ENCODE results near the gene SYPL2. TPM values are rescaled to one million over a fixed set of nuclear protein-coding genes. Genes with fewer than 3 reads are reported as not detected.

Gene SYPL2
- polyA plus RNA-seq, 1 donor, result 0.60 TPM

DNA sequence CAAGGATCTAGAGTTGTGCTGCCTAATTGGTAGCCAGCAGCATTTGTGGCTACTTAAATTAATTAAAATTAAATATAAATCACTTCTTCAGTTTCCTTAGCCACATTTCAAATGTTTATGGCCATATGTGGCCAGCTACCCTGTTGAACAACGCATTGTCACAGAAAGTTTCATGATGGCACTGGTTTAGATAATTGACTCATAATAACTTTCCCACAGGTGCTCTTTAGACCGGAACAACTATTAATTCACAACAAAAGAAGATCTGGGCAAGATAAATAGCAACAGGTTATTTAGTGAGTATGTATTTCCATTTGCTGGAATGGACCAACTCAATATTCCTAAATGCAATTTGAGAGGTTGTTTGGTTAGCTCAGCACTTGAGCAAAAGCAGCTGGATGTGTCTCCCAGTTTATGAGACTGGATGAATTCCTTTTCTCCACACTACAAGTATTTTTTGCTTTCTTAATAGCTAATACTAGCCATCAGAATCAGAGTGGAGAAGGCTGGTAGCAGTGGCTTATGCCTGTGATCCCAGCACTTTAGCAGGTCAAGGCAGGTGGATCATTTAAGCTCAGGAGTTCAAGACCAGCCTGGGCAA, 46.9 kb downstream of the SYPL2 start:
- no CpG with 5 or more reads among the region's 2 CpGs for WGBS (ENCODE audit: insufficient coverage, low lambda C conversion rate)

DNA sequence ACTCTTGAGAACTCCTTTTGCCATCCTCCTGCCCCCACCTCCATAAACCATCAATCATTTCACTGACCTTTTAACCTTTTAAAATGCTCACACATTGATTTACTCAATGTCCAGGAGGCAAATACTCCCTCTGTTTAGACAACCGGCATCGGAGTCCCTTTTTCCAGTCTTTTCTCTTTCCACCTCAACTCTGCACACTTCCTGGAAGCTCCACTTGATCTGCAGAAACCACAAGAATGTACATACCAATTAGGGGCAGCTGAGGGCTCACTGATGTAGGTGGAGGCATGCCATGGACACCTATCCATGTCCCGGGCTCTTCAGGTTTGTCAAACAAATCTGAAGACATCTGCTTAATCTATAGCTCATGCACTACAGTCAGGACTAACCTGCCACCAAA, 48.5 kb downstream of the SYPL2 start:
- Histone ChIP-seq H3K27ac (ENCODE audit: low read length) (no peak overlapping the region), H3K4me1 (ENCODE audit: control insufficient read depth, insufficient read depth, low read length) (peaks cover 12% of the 10 kb centered on the region), H3K27me3 (ENCODE audit: control insufficient read depth, insufficient read depth, low read length) (peaks cover 5% of the 10 kb centered on the region), H3K36me3 (ENCODE audit: control insufficient read depth, insufficient read depth, low read length) (no peaks in the 10 kb centered on the region), H3K4me3 (ENCODE audit: low read length) (no peak overlapping the region), H3K9me3 (ENCODE audit: control insufficient read depth, low read depth, low read length) (no peaks in the 10 kb centered on the region)
- no peak for DNase-seq
- WGBS (ENCODE audit: insufficient coverage, low lambda C conversion rate), result no CpG with 5 or more reads among the region's 3 CpGs

More for the DNA sequence above, 46.9 kb downstream of the SYPL2 start:
- no peaks in the 10 kb centered on the region for H3K9me3 ChIP-seq (ENCODE audit: control insufficient read depth, low read depth, low read length)
- H3K36me3 ChIP-seq (ENCODE audit: control insufficient read depth, insufficient read depth, low read length), result no peaks in the 10 kb centered on the region
- no peak overlapping the region for H3K4me3 ChIP-seq (ENCODE audit: low read length)
- no peak overlapping the region for H3K27ac ChIP-seq (ENCODE audit: low read length)
- H3K27me3 ChIP-seq (ENCODE audit: control insufficient read depth, insufficient read depth, low read length), result peaks cover 5% of the 10 kb centered on the region
- DNase-seq, result no peak
- peaks cover 13% of the 10 kb centered on the region for H3K4me1 ChIP-seq (ENCODE audit: control insufficient read depth, insufficient read depth, low read length)

DNA sequence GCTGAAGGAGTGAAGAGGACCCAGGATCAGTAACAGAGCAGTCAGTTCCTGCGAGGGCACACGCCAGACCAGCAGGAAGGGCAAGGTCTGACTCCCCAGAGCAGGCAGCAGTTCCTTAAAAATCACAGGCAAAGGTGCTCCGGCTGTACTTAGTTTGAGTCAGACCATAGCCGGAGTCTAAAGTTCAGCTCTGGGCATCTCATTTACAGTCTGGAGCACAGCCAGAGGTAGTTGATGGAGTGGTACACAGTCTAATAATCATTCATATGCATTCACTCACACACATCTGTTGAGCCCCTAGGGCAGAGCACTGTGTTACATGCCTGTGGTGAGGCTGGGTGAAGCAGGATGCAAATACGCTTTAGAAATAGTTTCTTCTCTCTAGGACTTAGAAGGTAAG, 50.5 kb downstream of the SYPL2 start:
- Histone ChIP-seq H3K9me3 (ENCODE audit: control insufficient read depth, low read depth, low read length) (no peaks in the 10 kb centered on the region), H3K27me3 (ENCODE audit: control insufficient read depth, insufficient read depth, low read length) (peaks cover 10% of the 10 kb centered on the region), H3K4me1 (ENCODE audit: control insufficient read depth, insufficient read depth, low read length) (peaks cover 8% of the 10 kb centered on the region), H3K4me3 (ENCODE audit: low read length) (no peak overlapping the region), H3K36me3 (ENCODE audit: control insufficient read depth, insufficient read depth, low read length) (no peaks in the 10 kb centered on the region), H3K27ac (ENCODE audit: low read length) (no peak overlapping the region)
- DNase-seq, result peak; percentile 55 to 87
- WGBS (ENCODE audit: insufficient coverage, low lambda C conversion rate), result no CpG with 5 or more reads among the region's 5 CpGs

DNA sequence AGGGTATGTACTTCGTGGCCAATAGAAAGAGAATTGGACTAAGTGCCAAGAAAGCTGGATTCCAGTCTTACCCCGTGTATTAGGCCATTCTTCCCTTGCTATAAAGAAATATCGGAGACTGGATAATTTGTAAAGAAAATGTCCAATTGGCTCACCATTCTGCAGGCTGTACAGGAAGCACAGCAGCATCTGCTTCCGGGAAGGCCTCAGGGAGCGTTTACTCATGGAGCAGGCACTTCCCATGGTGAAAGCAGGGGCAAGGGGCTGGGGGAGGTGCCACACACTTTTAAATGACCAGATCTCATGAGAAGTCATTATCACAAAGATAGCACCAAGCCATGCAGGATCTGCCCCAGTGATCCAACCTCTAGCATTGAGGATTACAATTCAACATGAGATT, 51.0 kb downstream of the SYPL2 start:
- no CpG with 5 or more reads among the region's 5 CpGs for WGBS (ENCODE audit: insufficient coverage, low lambda C conversion rate)
- Histone ChIP-seq H3K9me3 (ENCODE audit: control insufficient read depth, low read depth, low read length) (no peaks in the 10 kb centered on the region), H3K36me3 (ENCODE audit: control insufficient read depth, insufficient read depth, low read length) (no peaks in the 10 kb centered on the region), H3K4me1 (ENCODE audit: control insufficient read depth, insufficient read depth, low read length) (peaks cover 8% of the 10 kb centered on the region), H3K27ac (ENCODE audit: low read length) (no peak overlapping the region), H3K4me3 (ENCODE audit: low read length) (no peak overlapping the region), H3K27me3 (ENCODE audit: control insufficient read depth, insufficient read depth, low read length) (peaks cover 14% of the 10 kb centered on the region)
- DNase-seq, result no peak

DNA sequence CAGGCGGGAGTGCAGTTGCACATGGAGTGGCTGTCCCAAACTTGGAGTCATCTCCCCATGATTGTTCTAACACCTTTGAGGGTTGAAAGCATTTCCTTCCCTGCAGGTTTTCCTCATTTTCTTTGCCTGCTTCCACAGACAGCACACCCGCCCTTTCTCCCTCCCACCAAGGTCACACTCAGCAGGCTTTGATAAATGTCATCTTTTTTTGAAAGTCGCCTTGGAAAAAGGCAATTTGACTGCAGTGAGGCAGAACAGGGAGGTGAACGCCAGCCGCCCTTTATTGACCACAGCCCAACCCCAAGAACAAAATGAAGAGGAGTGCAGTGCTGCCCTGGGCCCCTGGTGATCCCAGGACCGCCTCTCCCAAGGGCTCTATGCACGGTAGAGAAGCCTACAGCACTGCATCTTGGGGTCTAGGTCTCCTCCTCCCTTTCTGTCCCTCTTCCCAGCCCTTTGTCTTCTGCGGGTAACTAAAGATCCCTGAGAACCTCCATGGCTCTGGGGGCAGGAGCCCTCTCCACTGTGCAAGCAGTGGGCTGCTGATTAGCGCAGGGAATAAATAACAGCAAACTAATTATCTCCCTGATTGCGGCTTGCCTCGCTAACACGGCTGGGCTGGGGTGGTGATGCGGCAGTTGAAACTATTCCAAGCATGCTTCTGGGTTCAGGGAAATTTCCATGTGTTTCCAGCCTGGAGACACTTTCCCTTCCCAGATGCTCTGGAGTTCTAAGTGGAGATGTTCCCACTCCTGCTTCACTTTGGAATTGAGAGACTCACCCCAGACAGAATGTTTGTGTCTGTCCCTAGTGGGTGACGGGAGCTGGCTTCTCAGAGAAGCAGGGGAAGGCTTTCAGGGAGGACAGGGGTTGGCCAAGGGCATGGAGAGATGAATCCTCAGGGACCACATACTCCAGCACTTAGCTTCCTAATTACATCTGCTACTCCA, 54.9 kb downstream of the SYPL2 start:
- no peak overlapping the region for H3K27ac ChIP-seq (ENCODE audit: low read length)
- no peaks in the 10 kb centered on the region for H3K36me3 ChIP-seq (ENCODE audit: control insufficient read depth, insufficient read depth, low read length)
- peaks cover 14% of the 10 kb centered on the region for H3K27me3 ChIP-seq (ENCODE audit: control insufficient read depth, insufficient read depth, low read length)
- no peak overlapping the region for H3K4me3 ChIP-seq (ENCODE audit: low read length)
- H3K4me1 ChIP-seq (ENCODE audit: control insufficient read depth, insufficient read depth, low read length), result peaks cover 8% of the 10 kb centered on the region
- 50% methylated on average over 1 of the region's 14 CpGs for WGBS (ENCODE audit: insufficient coverage, low lambda C conversion rate)
- no peaks in the 10 kb centered on the region for H3K9me3 ChIP-seq (ENCODE audit: control insufficient read depth, low read depth, low read length)
- DNase-seq, result no peak

DNA sequence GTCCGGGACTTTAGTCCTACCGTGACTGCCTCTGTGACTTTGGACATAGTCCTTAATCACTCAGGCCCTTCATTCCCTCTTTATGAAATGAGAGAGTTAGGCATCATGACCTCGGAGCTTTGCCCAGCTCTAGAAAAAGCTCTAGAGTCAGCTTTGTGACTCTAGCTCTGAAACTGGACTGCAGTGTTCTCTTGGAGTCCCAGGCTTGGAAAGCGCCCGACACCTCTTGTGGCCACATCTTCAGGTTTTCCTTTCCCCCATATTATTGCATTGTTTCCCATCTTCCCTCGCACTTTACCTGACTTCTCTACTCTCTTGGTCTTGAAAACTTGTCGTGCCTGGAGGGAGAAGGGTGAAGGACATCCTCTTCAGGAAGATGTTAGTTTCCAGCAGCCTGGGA, 55.7 kb downstream of the SYPL2 start:
- no CpG with 5 or more reads among the region's 7 CpGs for WGBS (ENCODE audit: insufficient coverage, low lambda C conversion rate)
- H3K27ac ChIP-seq (ENCODE audit: low read length), result no peak overlapping the region

DNA sequence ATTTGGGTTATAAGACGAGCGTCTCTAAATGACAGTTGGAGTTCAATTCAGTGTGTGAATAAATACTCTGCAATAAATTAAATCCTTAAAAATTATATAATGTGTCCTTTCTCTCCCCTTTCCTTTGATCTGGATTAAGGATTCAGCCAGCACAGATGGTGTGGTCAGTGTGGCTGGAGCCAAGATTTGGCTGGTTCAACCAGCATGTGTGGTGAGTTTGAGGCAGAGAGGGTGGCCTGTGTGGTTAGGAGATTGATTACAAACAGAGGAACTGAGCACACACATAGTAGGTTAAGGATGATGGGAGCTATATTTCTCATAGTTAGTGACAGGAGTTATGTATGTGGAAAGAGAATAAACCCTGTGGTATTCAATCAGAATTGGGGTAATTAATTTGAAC, 57.4 kb downstream of the SYPL2 start:
- no peaks in the 10 kb centered on the region for H3K36me3 ChIP-seq (ENCODE audit: control insufficient read depth, insufficient read depth, low read length)
- H3K4me1 ChIP-seq (ENCODE audit: control insufficient read depth, insufficient read depth, low read length), result no peaks in the 10 kb centered on the region
- H3K4me3 ChIP-seq (ENCODE audit: low read length), result no peak overlapping the region
- H3K27ac ChIP-seq (ENCODE audit: low read length), result no peak overlapping the region
- 100% methylated on average over 2 of the region's 2 CpGs for WGBS (ENCODE audit: insufficient coverage, low lambda C conversion rate)
- H3K9me3 ChIP-seq (ENCODE audit: control insufficient read depth, low read depth, low read length), result no peaks in the 10 kb centered on the region
- DNase-seq, result no peak
- peaks cover 16% of the 10 kb centered on the region for H3K27me3 ChIP-seq (ENCODE audit: control insufficient read depth, insufficient read depth, low read length)

More for the DNA sequence above, 55.7 kb downstream of the SYPL2 start:
- Histone ChIP-seq H3K36me3 (ENCODE audit: control insufficient read depth, insufficient read depth, low read length) (no peaks in the 10 kb centered on the region), H3K4me1 (ENCODE audit: control insufficient read depth, insufficient read depth, low read length) (peaks cover 3% of the 10 kb centered on the region), H3K4me3 (ENCODE audit: low read length) (no peak overlapping the region), H3K27me3 (ENCODE audit: control insufficient read depth, insufficient read depth, low read length) (peaks cover 14% of the 10 kb centered on the region), H3K9me3 (ENCODE audit: control insufficient read depth, low read depth, low read length) (no peaks in the 10 kb centered on the region)
- DNase-seq, result no peak

DNA sequence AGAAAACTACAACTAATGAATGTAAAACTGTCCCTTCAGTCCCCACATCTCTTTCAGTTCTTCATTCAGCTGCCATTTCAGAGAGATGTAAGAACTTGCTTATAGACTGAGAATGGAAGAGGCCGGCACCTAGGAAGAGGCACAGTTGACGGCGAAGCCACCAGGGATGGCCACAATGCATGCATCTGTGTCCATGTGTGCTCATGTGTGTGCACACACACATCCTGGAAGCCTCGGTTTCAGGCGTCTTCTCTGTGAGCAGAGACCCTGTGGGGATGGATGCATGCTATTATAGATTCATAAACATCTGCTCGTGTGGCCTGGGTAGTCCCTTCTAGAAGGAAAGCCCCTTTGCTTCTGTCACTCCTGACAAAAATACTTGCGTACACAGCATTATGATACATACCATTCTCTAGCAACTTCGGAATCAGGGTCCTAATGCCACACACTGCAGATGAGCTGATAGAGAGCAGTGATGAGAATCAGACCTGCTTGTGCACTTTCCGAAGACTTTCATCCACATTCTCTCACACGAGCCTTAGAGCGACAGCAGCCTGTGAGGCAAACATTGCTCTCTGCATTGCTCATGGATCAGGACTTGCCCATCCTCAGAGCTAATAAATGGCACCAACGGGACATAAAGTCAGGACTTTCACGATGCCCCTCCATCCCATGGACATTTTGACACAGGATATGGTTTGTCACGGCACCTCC, 60.9 kb downstream of the SYPL2 start:
- WGBS (ENCODE audit: insufficient coverage, low lambda C conversion rate), result 40% methylated on average over 1 of the region's 14 CpGs
- DNase-seq, result no peak
- no peak overlapping the region for H3K27ac ChIP-seq (ENCODE audit: low read length)
- H3K4me1 ChIP-seq (ENCODE audit: control insufficient read depth, insufficient read depth, low read length), result peaks cover 2% of the 10 kb centered on the region
- H3K36me3 ChIP-seq (ENCODE audit: control insufficient read depth, insufficient read depth, low read length), result no peaks in the 10 kb centered on the region
- no peak overlapping the region for H3K4me3 ChIP-seq (ENCODE audit: low read length)
- peaks cover 2% of the 10 kb centered on the region for H3K27me3 ChIP-seq (ENCODE audit: control insufficient read depth, insufficient read depth, low read length)
- H3K9me3 ChIP-seq (ENCODE audit: control insufficient read depth, low read depth, low read length), result no peaks in the 10 kb centered on the region

DNA sequence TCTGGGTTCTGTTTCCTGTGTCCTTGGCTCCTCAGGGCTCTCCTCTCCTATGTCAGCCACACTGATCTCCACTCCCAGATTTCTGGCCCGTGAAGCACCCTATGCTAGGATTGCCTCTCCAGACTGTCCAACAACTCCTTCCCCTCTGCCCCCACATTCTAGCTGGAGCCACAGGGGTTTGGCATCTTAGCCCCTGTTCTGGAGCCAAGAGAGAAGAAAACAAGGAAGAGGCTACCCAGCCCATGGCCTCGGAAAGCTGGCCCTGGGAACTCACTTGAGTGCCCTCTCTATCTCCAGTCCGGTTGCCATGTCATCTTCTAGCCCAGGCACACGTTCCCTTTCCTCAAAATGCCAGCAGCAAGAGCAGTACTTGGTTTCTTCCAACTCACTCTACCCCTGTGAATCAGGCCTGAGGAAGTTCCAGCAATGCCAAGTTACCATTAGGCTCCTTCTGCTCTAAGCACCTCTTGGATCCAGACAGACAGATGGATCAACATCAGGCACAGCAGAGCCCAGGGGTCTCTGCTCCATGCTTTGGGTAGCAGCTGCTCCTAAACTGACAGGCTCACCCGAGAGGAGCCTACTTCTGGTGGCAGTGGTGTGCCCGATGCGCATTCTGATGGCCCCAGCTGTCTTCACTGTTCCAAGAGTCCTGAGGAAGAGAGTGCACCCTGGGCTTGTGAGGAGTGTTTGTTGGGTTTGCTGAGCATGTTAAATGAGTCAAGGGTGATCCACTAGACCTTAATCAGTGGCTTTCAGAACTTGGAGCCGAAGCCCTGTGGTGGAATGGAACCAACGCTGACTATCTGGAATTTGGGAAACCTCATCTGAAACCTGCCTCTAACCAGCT, 61.7 kb downstream of the SYPL2 start:
- Histone ChIP-seq H3K4me3 (ENCODE audit: low read length) (no peak overlapping the region), H3K27me3 (ENCODE audit: control insufficient read depth, insufficient read depth, low read length) (peaks cover 2% of the 10 kb centered on the region), H3K27ac (ENCODE audit: low read length) (no peak overlapping the region), H3K36me3 (ENCODE audit: control insufficient read depth, insufficient read depth, low read length) (no peaks in the 10 kb centered on the region), H3K4me1 (ENCODE audit: control insufficient read depth, insufficient read depth, low read length) (peaks cover 7% of the 10 kb centered on the region), H3K9me3 (ENCODE audit: control insufficient read depth, low read depth, low read length) (no peaks in the 10 kb centered on the region)
- WGBS (ENCODE audit: insufficient coverage, low lambda C conversion rate), result no CpG with 5 or more reads among the region's 9 CpGs
- DNase-seq, result no peak

DNA sequence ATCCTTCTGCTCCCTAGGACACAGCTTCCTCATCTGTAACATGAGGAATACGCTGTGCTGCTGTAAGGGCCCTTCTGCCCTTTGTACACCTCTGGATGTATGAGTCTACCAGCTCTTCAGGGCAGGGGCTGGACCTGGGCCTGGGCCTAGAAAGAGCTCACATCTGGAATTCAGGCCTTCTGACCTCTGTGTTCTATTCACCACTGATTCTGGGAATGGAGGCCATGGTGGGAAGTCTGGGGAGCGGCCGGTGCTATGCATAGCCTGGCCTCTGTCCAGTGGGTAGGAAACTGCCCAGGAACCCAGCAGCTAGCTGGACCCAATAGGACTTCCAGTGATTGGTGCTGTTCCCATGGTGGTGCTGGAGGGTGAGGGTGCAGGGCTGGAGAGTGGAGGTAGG, 62.4 kb downstream of the SYPL2 start:
- no CpG with 5 or more reads among the region's 3 CpGs for WGBS (ENCODE audit: insufficient coverage, low lambda C conversion rate)
- peaks cover 7% of the 10 kb centered on the region for H3K4me1 ChIP-seq (ENCODE audit: control insufficient read depth, insufficient read depth, low read length)
- H3K27me3 ChIP-seq (ENCODE audit: control insufficient read depth, insufficient read depth, low read length), result peaks cover 2% of the 10 kb centered on the region
- H3K27ac ChIP-seq (ENCODE audit: low read length), result no peak overlapping the region
- no peaks in the 10 kb centered on the region for H3K36me3 ChIP-seq (ENCODE audit: control insufficient read depth, insufficient read depth, low read length)
- H3K9me3 ChIP-seq (ENCODE audit: control insufficient read depth, low read depth, low read length), result no peaks in the 10 kb centered on the region
- DNase-seq, result no peak
- H3K4me3 ChIP-seq (ENCODE audit: low read length), result no peak overlapping the region

All from large intestine (tissue), 3 donors.